NCI-H345 (cell line): Measurements from ENCODE around the gene RAET1L.
"Not testable (repeated sequence)": the region's sequence is repeated elsewhere in the genome, so short reads cannot be mapped to it uniquely, and the experiment has no call there.

Experiments used
- DNase-seq: peaks from one replicate; lab custom pipeline; 2025; lab: John Stamatoyannopoulos, UW

Gene RAET1L

GRCh38 chr6:150044621-150045145 lies 19.4 kb upstream of the RAET1L start:
- DNase-seq, result no peak

- DNase-seq, result no peak
These were observed 18.4 kb upstream of the RAET1L start for GRCh38 chr6:150043501-150044412.

GRCh38 chr6:150043096-150043495 lies 17.8 kb upstream of the RAET1L start:
- DNase-seq, result no peak

GRCh38 chr6:150038202-150039062 lies 13.1 kb upstream of the RAET1L start:
- DNase-seq, result peak; percentile 27

- no peak for DNase-seq
These were observed 12.3 kb upstream of the RAET1L start for GRCh38 chr6:150037526-150038201.

- DNase-seq, result no peak
These were observed 10.7 kb upstream of the RAET1L start for GRCh38 chr6:150036081-150036480.

GRCh38 chr6:150033207-150033771 lies 8.0 kb upstream of the RAET1L start:
- no peak for DNase-seq

- DNase-seq, result no peak
These were observed 7.3 kb upstream of the RAET1L start for GRCh38 chr6:150032598-150032997.

- no peak for DNase-seq
These were observed 5.3 kb upstream of the RAET1L start for GRCh38 chr6:150030611-150031010.

GRCh38 chr6:150029749-150030148 lies 4.4 kb upstream of the RAET1L start:
- no peak for DNase-seq

GRCh38 chr6:150029276-150029675 lies 3.9 kb upstream of the RAET1L start:
- no peak for DNase-seq

- DNase-seq, result no peak
These were observed 3.5 kb upstream of the RAET1L start for GRCh38 chr6:150028799-150029198.

- DNase-seq, result no peak
These were observed 2.7 kb upstream of the RAET1L start for GRCh38 chr6:150027806-150028565.

GRCh38 chr6:150026976-150027805 lies 1.9 kb upstream of the RAET1L start:
- DNase-seq, result no peak

GRCh38 chr6:150024646-150025155 lies 631 bp downstream of the RAET1L start:
- DNase-seq, result no peak

GRCh38 chr6:150024021-150024420 lies 1.3 kb downstream of the RAET1L start:
- not testable (repeated sequence) for DNase-seq

GRCh38 chr6:150021870-150022269 lies 3.5 kb downstream of the RAET1L start:
- not testable (repeated sequence) for DNase-seq

GRCh38 chr6:150018846-150019580 lies 6.3 kb downstream of the RAET1L start:
- no peak for DNase-seq

GRCh38 chr6:150017186-150017521 lies 8.2 kb downstream of the RAET1L start:
- DNase-seq, result not testable (repeated sequence)
